Left ventricle myocardium inferior (tissue), 1 donor: ENCODE data around the gene CEACAM5. TPM values are rescaled to one million over a fixed set of nuclear protein-coding genes. Genes with fewer than 3 reads are reported as not detected.

Experiments
- DNase-seq: peaks from one replicate; pipeline ENCODE4 v3.0.0-alpha.2; 2020
- H3K27ac ChIP-seq: fragments of 200-600 bp; replicated peaks from 2 replicates; pipeline ENCODE4 v1.8.0; 2021
- H3K27me3 ChIP-seq: fragments of 200-600 bp; 2 replicates; pipeline ENCODE4 v1.8.0; 2021; ENCODE audit warnings: low read depth
- H3K36me3 ChIP-seq: fragments of 200-600 bp; 2 replicates; pipeline ENCODE4 v1.8.0; 2021
- H3K4me1 ChIP-seq: fragments of 200-600 bp; 2 replicates; pipeline ENCODE4 v1.8.0; 2021
- H3K4me3 ChIP-seq: fragments of 200-600 bp; 2 replicates; pipeline ENCODE4 v1.8.0; 2021; ENCODE audit warnings: mild to moderate bottlenecking, moderate library complexity
- H3K9me3 ChIP-seq: fragments of 200-600 bp; replicated peaks from 2 replicates; pipeline ENCODE4 v1.8.0; 2021
- CTCF ChIP-seq: fragments of 200-600 bp; IDR thresholded peaks from 2 replicates; pipeline ENCODE4 v1.8.0; 2021; ENCODE audit warnings: antibody characterized with exemption, mild to moderate bottlenecking, borderline replicate concordance
- intact Hi-C: fragments of 100-400 bp; cut with micrococcal nuclease; formaldehyde crosslinking; loops from one replicate; pipeline ENCODE4 v1.11.0; 2022
- long read RNA-seq: library from polyadenylated mRNA; unstranded; transcript quantifications from one replicate; pipeline ENCODE4 v2.0.0, GENCODE V29; 2021
- total RNA-seq: library from RNA; stranded (reverse); fragmentation: NEBNext Ultra II Directional; extraction: Animal tissue kit (Norgen Biotek cat#: 25700); gene quantifications from one replicate; pipeline ENCODE4 v1.2.1, GENCODE V29; 2021
- donor health status: DM: no; HTN: yes; CAD: no; lungs with severe emphysema.

The CEACAM5 gene
- total RNA-seq: 0.19 TPM
- long read RNA-seq: 0 reads

- H3K27ac ChIP-seq: no peak within 1 kb of the TSS
- H3K4me3 ChIP-seq: no peak within 1 kb of the TSS
- H3K4me1 ChIP-seq: no peaks in the 10 kb centered on the region
- DNase-seq: no peak
- intact Hi-C loops: no loop called here
- TF ChIP-seq CTCF: no peak
- H3K36me3 ChIP-seq: no peaks in the 10 kb centered on the region
- no peaks in the 10 kb centered on the region for H3K9me3 ChIP-seq
- peaks cover 97% of the 10 kb centered on the region for H3K27me3 ChIP-seq
Measured at GRCh38 chr19:41708481-41708880, at the start of gene CEACAM5. Gene CEACAM5, plus strand, starts transcription at chr19:41708626. Its CDS starts 106 bp downstream, at chr19:41708732.

- TF ChIP-seq CTCF: no peak
- H3K27me3 ChIP-seq: peaks cover 36% of the 10 kb centered on the region
- no peaks in the 10 kb centered on the region for H3K4me1 ChIP-seq
- intact Hi-C loops: no loop called here
- DNase-seq: no peak
- H3K27ac ChIP-seq: no peak overlapping the region
- H3K36me3 ChIP-seq: no peaks in the 10 kb centered on the region
- peaks cover 43% of the 10 kb centered on the region for H3K9me3 ChIP-seq
- H3K4me3 ChIP-seq: no peak overlapping the region
Measured at GRCh38 chr19:41666075-41666474, 42.4 kb upstream of the CEACAM5 start.

GRCh38 chr19:41668315-41668714 is 40.1 kb upstream of the CEACAM5 start:
- Histone ChIP-seq H3K27ac (no peak overlapping the region), H3K27me3 (peaks cover 57% of the 10 kb centered on the region), H3K4me3 (no peak overlapping the region), H3K4me1 (no peaks in the 10 kb centered on the region), H3K36me3 (no peaks in the 10 kb centered on the region), H3K9me3 (peaks cover 36% of the 10 kb centered on the region)
- intact Hi-C loops: no loop called here
- no peak for TF ChIP-seq CTCF
- no peak for DNase-seq

- H3K36me3 ChIP-seq: no peaks in the 10 kb centered on the region
- H3K27me3 ChIP-seq: peaks cover 73% of the 10 kb centered on the region
- intact Hi-C loops: no loop called here
- peaks cover 14% of the 10 kb centered on the region for H3K9me3 ChIP-seq
- H3K27ac ChIP-seq: no peak overlapping the region
- DNase-seq: no peak
- no peaks in the 10 kb centered on the region for H3K4me1 ChIP-seq
- TF ChIP-seq CTCF: no peak
- no peak overlapping the region for H3K4me3 ChIP-seq
Measured at GRCh38 chr19:41670755-41671154, 37.7 kb upstream of the CEACAM5 start.

GRCh38 chr19:41671486-41671885 is 36.9 kb upstream of the CEACAM5 start:
- Histone ChIP-seq H3K27ac (no peak overlapping the region), H3K27me3 (peaks cover 80% of the 10 kb centered on the region), H3K36me3 (no peaks in the 10 kb centered on the region), H3K4me3 (no peak overlapping the region), H3K4me1 (no peaks in the 10 kb centered on the region), H3K9me3 (peaks cover 7% of the 10 kb centered on the region)
- intact Hi-C loops: no loop called here
- TF ChIP-seq CTCF: no peak
- no peak for DNase-seq

- Histone ChIP-seq H3K27ac (no peak overlapping the region), H3K27me3 (peaks cover 96% of the 10 kb centered on the region), H3K4me3 (no peak overlapping the region), H3K36me3 (no peaks in the 10 kb centered on the region), H3K4me1 (no peaks in the 10 kb centered on the region), H3K9me3 (no peaks in the 10 kb centered on the region)
- DNase-seq: no peak
- intact Hi-C loops: no loop called here
- no peak for TF ChIP-seq CTCF
Measured at GRCh38 chr19:41682437-41682836, 26.0 kb upstream of the CEACAM5 start.
